Lower leg skin (tissue), 4 donors: ENCODE measurements around the gene ADSS1. TPM values are rescaled to one million over a fixed set of nuclear protein-coding genes. Genes with fewer than 3 reads are reported as not detected.

Experiments used
- DNase-seq, 2 donors: peaks; one replicate each; pipeline ENCODE4 v3.0.0-alpha.2; 2019; ENCODE audit warnings: low spot score in 2 of 2
- H3K4me3 ChIP-seq: fragments of 200-600 bp; sonication (generic); 2 replicates; pipeline ENCODE4 v1.5.1; 2017; ENCODE audit warnings: mild to moderate bottlenecking, low read depth; ENCODE audit not compliant: poor library complexity, severe bottlenecking
- CTCF ChIP-seq, 3 donors: fragments of 450-650 bp; IDR thresholded peaks; one replicate each; pipeline ENCODE4 v1.5.1; 2016; ENCODE audit warnings: antibody characterized with exemption in 3 of 3, mild to moderate bottlenecking in 3 of 3, moderate library complexity in 2 of 3
- POLR2A ChIP-seq, 2 donors: fragments of 450-650 bp; IDR thresholded peaks; one replicate each; pipeline ENCODE4 v1.6.1; 2016 to 2017; ENCODE audit warnings: antibody characterized with exemption in 2 of 2, mild to moderate bottlenecking in 1 of 2, moderate library complexity in 1 of 2
- WGBS, 2 donors: methylation state at CpG; one replicate each; pipeline ENCODE4 v1.1.5; 2018; 5-methylcytosine and 5-hydroxymethylcytosine counted together
- intact Hi-C: fragments of 100-400 bp; cut with DNase I; formaldehyde crosslinking; loops from one replicate; pipeline ENCODE4 v1.15.0; 2023; ENCODE audit warnings: low total_unique reads
- total RNA-seq, 4 donors: library from RNA; depleted of rRNA; stranded (reverse); fragments of >200 nt; gene quantifications; one replicate each; pipeline ENCODE4 v1.1.0, GENCODE V29; 2016

Gene ADSS1
- total RNA-seq, 4 donors from 2014 or later = 5.5 to 8.7 (median 7.2) TPM

- intact Hi-C loops = no loop called here
- no peak for DNase-seq
- no peak overlapping the region for H3K4me3 ChIP-seq
- 74 to 97% methylated on average over 11 to 33 of the region's 36 CpGs for WGBS, 2 donors
- TF ChIP-seq CTCF (IDR thresholded peaks at IDR 0.05) = no peak
- no peak for TF ChIP-seq POLR2A (IDR thresholded peaks at IDR 0.05)
Observed at GRCh38 chr14:104784846-104785707, 61.0 kb downstream of the ADSS1 start.

GRCh38 chr14:104785708-104786080 is 61.7 kb downstream of the ADSS1 start:
- TF ChIP-seq CTCF (IDR thresholded peaks at IDR 0.05) = no peak
- TF ChIP-seq POLR2A (IDR thresholded peaks at IDR 0.05) = no peak
- H3K4me3 ChIP-seq = no peak overlapping the region
- WGBS, 2 donors = 80 to 82% methylated on average over 13 of the region's 13 CpGs
- intact Hi-C loops = no loop called here
- no peak for DNase-seq

- no peak for TF ChIP-seq CTCF (IDR thresholded peaks at IDR 0.05)
- TF ChIP-seq POLR2A (IDR thresholded peaks at IDR 0.05) = no peak
- intact Hi-C loops = no loop called here
- H3K4me3 ChIP-seq = no peak overlapping the region
- 25 to 49% methylated on average over 11 to 14 of the region's 14 CpGs for whole genome bisulfite sequencing, 2 donors
- no peak for DNase-seq
Observed at GRCh38 chr14:104786091-104786586, 62.1 kb downstream of the ADSS1 start.

GRCh38 chr14:104786726-104787675 is 63.0 kb downstream of the ADSS1 start:
- intact Hi-C loops = no loop called here
- H3K4me3 ChIP-seq = no peak overlapping the region
- 72% methylated on average over 20 to 30 of the region's 30 CpGs for WGBS, 2 donors
- no peak for TF ChIP-seq CTCF (IDR thresholded peaks at IDR 0.05)
- TF ChIP-seq POLR2A (IDR thresholded peaks at IDR 0.05) = no peak
- no peak for DNase-seq

- intact Hi-C loops = no loop called here
- no peak for DNase-seq
- TF ChIP-seq POLR2A (IDR thresholded peaks at IDR 0.05) = no peak
- TF ChIP-seq CTCF (IDR thresholded peaks at IDR 0.05) = no peak
- WGBS, 2 donors = 82 to 87% methylated on average over 3 to 7 of the region's 7 CpGs
- H3K4me3 ChIP-seq = no peak overlapping the region
Observed at GRCh38 chr14:104787736-104788135, 63.7 kb downstream of the ADSS1 start.
